ENCODE results near the gene APOL1. TPM values are rescaled to one million over a fixed set of nuclear protein-coding genes. Genes with fewer than 3 reads are reported as not detected.
"Not testable (repeated sequence)": the region's sequence is repeated elsewhere in the genome, so short reads cannot be mapped to it uniquely, and the experiment has no call there.

Gene APOL1
- total and polyA plus RNA-seq, 3 experiments from 2014 or later, result 25.6 to 34.3 (median 32.8) TPM

- H3K36me3 Mint-ChIP-seq, result peaks cover 4 to 84% (median 13%) of the 10 kb centered on the region in 3 donors
- Histone ChIP-seq H3K36me3 (ENCODE audit: insufficient read depth, low read length) (peaks cover 31% of the 10 kb centered on the region), H3K27ac (ENCODE audit: low read depth, low read length) (peak overlapping the region; percentile 27), H3K9me3 (ENCODE audit: low read length) (no peaks in the 10 kb centered on the region), H3K4me3 (ENCODE audit: low read length) (no peak overlapping the region), H3K27me3 (ENCODE audit: insufficient read depth, low read length, poor library complexity, severe bottlenecking) (no peaks in the 10 kb centered on the region), H3K4me1 (ENCODE audit: insufficient read depth, low read length) (peaks cover 48% of the 10 kb centered on the region)
- peak overlapping the region; percentile 17 to 83 (median 67) for H3K4me3 Mint-ChIP-seq
- peak overlapping the region in 7 of 8 donors; percentile 53 to 94 (median 86) for H3K27ac Mint-ChIP-seq
- no peaks in the 10 kb centered on the region for H3K27me3 Mint-ChIP-seq
- no peak for DNase-seq
- no peaks in the 10 kb centered on the region for H3K9me3 Mint-ChIP-seq
- CTCF ChIA-PET, result interaction anchor here (0.8 to 1.8 kb wide), 2 partner anchors 10 to 23 kb away, joined by 3 to 4 read pairs; no protein-coding TSS in a partner anchor
- peaks cover 55 to 67% (median 63%) of the 10 kb centered on the region in 3 donors for H3K4me1 Mint-ChIP-seq
- POLR2A ChIA-PET, result interaction anchor here (0.6 kb wide), 1 partner anchor 237 kb away, joined by 3 read pairs; no protein-coding TSS in a partner anchor
Measured at GRCh38 chr22:36257948-36258670, 5.2 kb downstream of the APOL1 start.

GRCh38 chr22:36258701-36259614, 6.0 kb downstream of the APOL1 start:
- H3K4me1 Mint-ChIP-seq, result peaks cover 46 to 58% (median 54%) of the 10 kb centered on the region in 3 donors
- POLR2A ChIA-PET, result interaction anchor here (0.6 kb wide), 1 partner anchor 236 kb away, joined by 3 read pairs; no protein-coding TSS in a partner anchor

DNA sequence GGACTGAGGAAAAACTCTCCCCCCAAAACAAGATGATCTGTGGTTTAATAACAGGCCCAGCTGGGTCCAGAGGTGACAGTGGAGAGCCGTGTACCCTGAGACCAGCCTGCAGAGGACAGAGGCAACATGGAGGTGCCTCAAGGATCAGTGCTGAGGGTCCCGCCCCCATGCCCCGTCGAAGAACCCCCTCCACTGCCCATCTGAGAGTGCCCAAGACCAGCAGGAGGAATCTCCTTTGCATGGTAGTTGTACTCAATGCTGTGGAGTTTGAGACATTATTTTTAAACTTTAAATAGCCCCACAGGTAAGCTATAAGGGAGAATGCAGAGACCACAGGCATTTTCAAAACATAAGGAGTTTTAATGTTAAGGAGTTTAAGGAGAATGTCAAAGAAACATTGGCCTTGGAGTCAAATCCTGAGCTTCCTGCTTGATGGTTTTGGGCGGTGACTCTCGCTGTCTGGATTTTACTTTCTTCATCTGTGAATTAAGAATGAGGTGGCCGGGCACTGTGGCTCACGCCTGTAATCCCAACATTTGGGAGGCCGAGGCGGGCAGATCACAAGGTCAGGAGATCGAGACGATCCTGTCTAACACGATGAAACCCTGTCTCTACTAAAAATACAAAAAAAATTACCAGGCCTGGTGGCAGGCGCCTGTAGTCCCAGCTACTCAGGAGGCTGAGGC, 6.8 kb downstream of the APOL1 start:
- H3K36me3 ChIP-seq (ENCODE audit: insufficient read depth, low read length), result peaks cover 31% of the 10 kb centered on the region
- Mint-ChIP-seq H3K27ac (peak overlapping the region in 4 of 8 donors; percentile 79 to 93 (median 86)), H3K36me3 (peaks cover 4 to 91% (median 21%) of the 10 kb centered on the region in 3 donors), H3K4me1 (peaks cover 40 to 50% (median 48%) of the 10 kb centered on the region in 3 donors), H3K4me3 (peak overlapping the region in 1 of 7 donors; percentile 9), H3K9me3 (no peaks in the 10 kb centered on the region), H3K27me3 (peaks cover 0 to 1% of the 10 kb centered on the region in 2 donors)
- DNase-seq, result no peak
- no peak overlapping the region for H3K4me3 ChIP-seq (ENCODE audit: low read length)
- H3K27ac ChIP-seq (ENCODE audit: low read depth, low read length), result no peak overlapping the region
- no peaks in the 10 kb centered on the region for H3K9me3 ChIP-seq (ENCODE audit: low read length)
- POLR2A ChIA-PET, result no interaction called here
- CTCF ChIA-PET, result interaction anchor here (1.4 to 1.8 kb wide), 2 partner anchors 16 to 21 kb away, joined by 3 to 4 read pairs; no protein-coding TSS in a partner anchor
- no peaks in the 10 kb centered on the region for H3K27me3 ChIP-seq (ENCODE audit: insufficient read depth, low read length, poor library complexity, severe bottlenecking)
- H3K4me1 ChIP-seq (ENCODE audit: insufficient read depth, low read length), result peaks cover 34% of the 10 kb centered on the region

More at GRCh38 chr22:36258701-36259614, 6.0 kb downstream of the APOL1 start:
- Histone ChIP-seq H3K27me3 (ENCODE audit: insufficient read depth, low read length, poor library complexity, severe bottlenecking) (no peaks in the 10 kb centered on the region), H3K4me3 (ENCODE audit: low read length) (no peak overlapping the region), H3K9me3 (ENCODE audit: low read length) (no peaks in the 10 kb centered on the region), H3K4me1 (ENCODE audit: insufficient read depth, low read length) (peaks cover 41% of the 10 kb centered on the region), H3K36me3 (ENCODE audit: insufficient read depth, low read length) (peaks cover 31% of the 10 kb centered on the region), H3K27ac (ENCODE audit: low read depth, low read length) (peak overlapping the region; percentile 27)
- Mint-ChIP-seq H3K27ac (peak overlapping the region; percentile 58 to 94 (median 84)), H3K27me3 (peaks cover 0 to 1% of the 10 kb centered on the region in 2 donors), H3K36me3 (peaks cover 4 to 87% (median 19%) of the 10 kb centered on the region in 3 donors), H3K9me3 (no peaks in the 10 kb centered on the region), H3K4me3 (peak overlapping the region; percentile 17 to 83 (median 67))
- no peak for DNase-seq
- CTCF ChIA-PET, result interaction anchor here (0.8 to 1.8 kb wide), 3 partner anchors 11 to 22 kb away, joined by 3 to 4 read pairs (median 3); no protein-coding TSS in a partner anchor

DNA sequence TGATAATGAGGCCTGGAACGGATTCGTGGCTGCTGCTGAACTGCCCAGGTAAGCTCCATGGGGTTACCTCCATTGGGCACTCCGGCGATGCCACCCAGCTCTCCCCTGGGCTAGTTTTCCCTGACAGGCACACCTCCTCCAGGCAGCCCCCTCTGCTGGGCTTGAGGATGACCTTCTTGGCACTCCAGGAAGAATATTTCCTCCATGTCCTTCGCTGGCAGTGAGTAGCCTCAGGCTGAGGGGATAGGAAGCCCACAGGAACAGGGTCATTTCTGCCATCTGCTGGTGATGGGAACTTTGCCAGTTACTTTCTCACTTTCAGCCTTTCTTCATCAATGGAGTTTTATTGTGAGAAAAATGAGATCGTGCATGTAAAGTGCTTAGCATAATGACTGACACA, 8.7 kb downstream of the APOL1 start:
- CTCF ChIA-PET, result interaction anchor here (0.7 to 1.3 kb wide), 2 partner anchors 16 to 22 kb away, joined by 3 to 4 read pairs; partner anchors contain the start of gene APOL2
- H3K4me3 Mint-ChIP-seq; H3K9me3 Mint-ChIP-seq; H3K4me3 ChIP-seq (ENCODE audit: low read length); POLR2A ChIA-PET; H3K27me3 Mint-ChIP-seq; H3K27me3 ChIP-seq (ENCODE audit: insufficient read depth, low read length, poor library complexity, severe bottlenecking); H3K27ac ChIP-seq (ENCODE audit: low read depth, low read length); DNase-seq; H3K9me3 ChIP-seq (ENCODE audit: low read length): not testable (repeated sequence)
- peaks cover 4 to 94% (median 17%) of the 10 kb centered on the region in 3 donors for H3K36me3 Mint-ChIP-seq
- Histone ChIP-seq H3K36me3 (ENCODE audit: insufficient read depth, low read length) (peaks cover 33% of the 10 kb centered on the region), H3K4me1 (ENCODE audit: insufficient read depth, low read length) (peaks cover 22% of the 10 kb centered on the region)
- peaks cover 27 to 32% (median 31%) of the 10 kb centered on the region in 3 donors for H3K4me1 Mint-ChIP-seq
- peak overlapping the region in 1 of 8 donors; percentile 44 for H3K27ac Mint-ChIP-seq

DNA sequence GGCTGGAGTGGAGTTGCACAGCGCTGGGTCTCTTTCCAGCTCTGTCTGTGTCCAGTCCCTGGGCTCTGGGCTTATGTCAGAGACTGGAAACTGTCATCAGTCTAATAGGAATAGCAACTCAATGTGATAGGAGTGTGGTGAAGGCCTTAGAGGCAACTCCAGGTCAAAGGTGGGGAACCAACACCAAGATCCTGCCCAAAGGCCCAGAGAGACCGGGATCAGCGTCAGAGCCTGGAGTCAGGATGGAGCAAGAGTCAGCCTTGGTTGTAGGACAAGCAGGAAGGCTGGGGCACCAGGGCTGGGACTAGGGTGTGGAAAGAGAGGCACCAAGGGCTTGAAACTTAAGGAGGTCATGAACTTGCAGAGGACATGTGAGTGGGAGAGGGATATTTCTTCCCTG, 9.4 kb downstream of the APOL1 start:
- H3K4me3 ChIP-seq (ENCODE audit: low read length); H3K9me3 Mint-ChIP-seq; H3K27me3 Mint-ChIP-seq; H3K9me3 ChIP-seq (ENCODE audit: low read length); POLR2A ChIA-PET; H3K4me3 Mint-ChIP-seq; DNase-seq; H3K27me3 ChIP-seq (ENCODE audit: insufficient read depth, low read length, poor library complexity, severe bottlenecking); H3K27ac ChIP-seq (ENCODE audit: low read depth, low read length): not testable (repeated sequence)
- Mint-ChIP-seq H3K27ac (peak overlapping the region in 2 of 8 donors; percentile 44 to 77), H3K36me3 (peaks cover 4 to 93% (median 15%) of the 10 kb centered on the region in 3 donors), H3K4me1 (peaks cover 21 to 27% (median 25%) of the 10 kb centered on the region in 3 donors)
- H3K4me1 ChIP-seq (ENCODE audit: insufficient read depth, low read length), result peaks cover 18% of the 10 kb centered on the region
- H3K36me3 ChIP-seq (ENCODE audit: insufficient read depth, low read length), result peaks cover 31% of the 10 kb centered on the region
- CTCF ChIA-PET, result interaction anchor here (1.3 kb wide), 1 partner anchor 16 kb away, joined by 4 read pairs; no protein-coding TSS in a partner anchor

GRCh38 chr22:36263216-36263673, 10.3 kb downstream of the APOL1 start:
- H3K27me3 Mint-ChIP-seq; H3K4me3 Mint-ChIP-seq; H3K4me3 ChIP-seq (ENCODE audit: low read length); POLR2A ChIA-PET; H3K27me3 ChIP-seq (ENCODE audit: insufficient read depth, low read length, poor library complexity, severe bottlenecking); DNase-seq; H3K9me3 ChIP-seq (ENCODE audit: low read length); H3K27ac ChIP-seq (ENCODE audit: low read depth, low read length); H3K9me3 Mint-ChIP-seq; CTCF ChIA-PET: not testable (repeated sequence)
- peaks cover 13% of the 10 kb centered on the region for H3K4me1 ChIP-seq (ENCODE audit: insufficient read depth, low read length)
- Mint-ChIP-seq H3K36me3 (peaks cover 4 to 92% (median 15%) of the 10 kb centered on the region in 3 donors), H3K27ac (peak overlapping the region in 1 of 8 donors; percentile 21), H3K4me1 (peaks cover 15 to 21% (median 18%) of the 10 kb centered on the region in 3 donors)
- peaks cover 31% of the 10 kb centered on the region for H3K36me3 ChIP-seq (ENCODE audit: insufficient read depth, low read length)

All from CD8-positive, alpha-beta memory T cell (primary cell).